Activated T-cell treated with anti-CD3 and anti-CD28 coated beads, Interleukin-2, amount 50 U/mL, for 48 hours (primary cell): ENCODE data around the gene USP32.
"Not testable (repeated sequence)": the region's sequence is repeated elsewhere in the genome, so short reads cannot be mapped to it uniquely, and the experiment has no call there.

ENCODE experiments used
- DNase-seq, 2 experiments: peaks; one replicate each; pipeline ENCODE4 v3.0.0-alpha.2; 2020

Gene USP32

GRCh38 chr17:60401819-60402218, 9.9 kb upstream of the USP32 start:
- no peak for DNase-seq

- no peak for DNase-seq
Measured at GRCh38 chr17:60398227-60398959, 6.5 kb upstream of the USP32 start.

- DNase-seq, result no peak
Measured at GRCh38 chr17:60396412-60396811, 4.5 kb upstream of the USP32 start.

- no peak for DNase-seq
Measured at GRCh38 chr17:60395508-60396065, 3.7 kb upstream of the USP32 start.

GRCh38 chr17:60393840-60394723, 2.1 kb upstream of the USP32 start:
- DNase-seq, result peak in 1 of 2 experiments; percentile 24

GRCh38 chr17:60392845-60393702, 1.1 kb upstream of the USP32 start:
- peak; percentile 59 to 63 for DNase-seq

- peak in 1 of 2 experiments; percentile 24 for DNase-seq
Measured at GRCh38 chr17:60391471-60392041, 377 bp downstream of the USP32 start.

GRCh38 chr17:60390925-60391470, 935 bp downstream of the USP32 start:
- DNase-seq, result peak; percentile 44 to 48

- no peak for DNase-seq
Measured at GRCh38 chr17:60390186-60390585, 1.7 kb downstream of the USP32 start.

- no peak for DNase-seq
Measured at GRCh38 chr17:60388742-60389141, 3.2 kb downstream of the USP32 start.

- no peak for DNase-seq
Measured at GRCh38 chr17:60387666-60388065, 4.3 kb downstream of the USP32 start.

- no peak for DNase-seq
Measured at GRCh38 chr17:60386147-60387058, 5.5 kb downstream of the USP32 start.

- DNase-seq, result not testable (repeated sequence)
Measured at GRCh38 chr17:60384921-60385320, 7.0 kb downstream of the USP32 start.

- no peak for DNase-seq
Measured at GRCh38 chr17:60383379-60383778, 8.6 kb downstream of the USP32 start.

- no peak for DNase-seq
Measured at GRCh38 chr17:60381958-60382357, 10.0 kb downstream of the USP32 start.

- not testable (repeated sequence) for DNase-seq
Measured at GRCh38 chr17:60379461-60379860, 12.5 kb downstream of the USP32 start.

GRCh38 chr17:60378187-60378586, 13.7 kb downstream of the USP32 start:
- not testable (repeated sequence) for DNase-seq

- DNase-seq, result no peak
Measured at GRCh38 chr17:60372790-60373483, 19.0 kb downstream of the USP32 start.

- no peak for DNase-seq
Measured at GRCh38 chr17:60371818-60372510, 20.0 kb downstream of the USP32 start.

GRCh38 chr17:60371416-60371815, 20.5 kb downstream of the USP32 start:
- DNase-seq, result no peak
